Measurements from ENCODE around the gene TPM1.

GRCh38 chr15:63049783-63050371 is 7.3 kb downstream of the TPM1 start:
- TF ChIP-seq POLR2A (IDR thresholded peaks at IDR 0.05) (no peak), POLR2AphosphoS5 (IDR thresholded peaks at IDR 0.05) (peak in 1 of 3 donors; percentile 48)
- TF ChIP-seq, protein P1, sequence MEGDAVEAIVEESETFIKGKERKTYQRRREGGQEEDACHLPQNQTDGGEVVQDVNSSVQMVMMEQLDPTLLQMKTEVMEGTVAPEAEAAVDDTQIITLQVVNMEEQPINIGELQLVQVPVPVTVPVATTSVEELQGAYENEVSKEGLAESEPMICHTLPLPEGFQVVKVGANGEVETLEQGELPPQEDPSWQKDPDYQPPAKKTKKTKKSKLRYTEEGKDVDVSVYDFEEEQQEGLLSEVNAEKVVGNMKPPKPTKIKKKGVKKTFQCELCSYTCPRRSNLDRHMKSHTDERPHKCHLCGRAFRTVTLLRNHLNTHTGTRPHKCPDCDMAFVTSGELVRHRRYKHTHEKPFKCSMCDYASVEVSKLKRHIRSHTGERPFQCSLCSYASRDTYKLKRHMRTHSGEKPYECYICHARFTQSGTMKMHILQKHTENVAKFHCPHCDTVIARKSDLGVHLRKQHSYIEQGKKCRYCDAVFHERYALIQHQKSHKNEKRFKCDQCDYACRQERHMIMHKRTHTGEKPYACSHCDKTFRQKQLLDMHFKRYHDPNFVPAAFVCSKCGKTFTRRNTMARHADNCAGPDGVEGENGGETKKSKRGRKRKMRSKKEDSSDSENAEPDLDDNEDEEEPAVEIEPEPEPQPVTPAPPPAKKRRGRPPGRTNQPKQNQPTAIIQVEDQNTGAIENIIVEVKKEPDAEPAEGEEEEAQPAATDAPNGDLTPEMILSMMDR (IDR thresholded peaks at IDR 0.05): no peak

Measured in breast epithelium (tissue), 3 donors.